HG02571 (cell line): ENCODE data around the gene DTX3L.
A peak's percentile ranks its signal among the peaks of the same experiment; 100 is the strongest.

Source experiments
- ATAC-seq: cut with Tn5 transposase; IDR thresholded peaks from one replicate; pipeline ENCODE4 v1.9.1; 2021; ENCODE audit warnings: mild to moderate bottlenecking, moderate library complexity; ENCODE audit not compliant: unreplicated experiment

Gene DTX3L

GRCh38 chr3:122602011-122602710 is 38.0 kb downstream of the DTX3L start:
- ATAC-seq, result no peak

- ATAC-seq, result no peak
These were observed 38.9 kb downstream of the DTX3L start for GRCh38 chr3:122603056-122603455.

- ATAC-seq, result no peak
These were observed 42.2 kb downstream of the DTX3L start for GRCh38 chr3:122606330-122606729.

GRCh38 chr3:122608916-122609315 is 44.8 kb downstream of the DTX3L start:
- no peak for ATAC-seq

- peak; percentile 93 for ATAC-seq
These were observed 45.8 kb downstream of the DTX3L start for GRCh38 chr3:122609798-122610559.

GRCh38 chr3:122612696-122613095 is 48.6 kb downstream of the DTX3L start:
- no peak for ATAC-seq

GRCh38 chr3:122615303-122615702 is 51.2 kb downstream of the DTX3L start:
- ATAC-seq, result no peak

- ATAC-seq, result no peak
These were observed 54.5 kb downstream of the DTX3L start for GRCh38 chr3:122618614-122619013.

- no peak for ATAC-seq
These were observed 54.9 kb downstream of the DTX3L start for GRCh38 chr3:122619040-122619439.

GRCh38 chr3:122620399-122620798 is 56.3 kb downstream of the DTX3L start:
- ATAC-seq, result no peak

GRCh38 chr3:122621112-122621511 is 57.0 kb downstream of the DTX3L start:
- no peak for ATAC-seq

- no peak for ATAC-seq
These were observed 59.1 kb downstream of the DTX3L start for GRCh38 chr3:122623031-122623829.
